ENCODE data around the gene MBNL2. TPM values are rescaled to one million over a fixed set of nuclear protein-coding genes. Genes with fewer than 3 reads are reported as not detected.

The MBNL2 gene
- total RNA-seq, 2 donors from 2014 or later: 28.2 to 61.8 TPM

GRCh38 chr13:97430296-97430695, 208.2 kb downstream of the MBNL2 start:
- H3K27ac ChIP-seq: no peak overlapping the region

DNA sequence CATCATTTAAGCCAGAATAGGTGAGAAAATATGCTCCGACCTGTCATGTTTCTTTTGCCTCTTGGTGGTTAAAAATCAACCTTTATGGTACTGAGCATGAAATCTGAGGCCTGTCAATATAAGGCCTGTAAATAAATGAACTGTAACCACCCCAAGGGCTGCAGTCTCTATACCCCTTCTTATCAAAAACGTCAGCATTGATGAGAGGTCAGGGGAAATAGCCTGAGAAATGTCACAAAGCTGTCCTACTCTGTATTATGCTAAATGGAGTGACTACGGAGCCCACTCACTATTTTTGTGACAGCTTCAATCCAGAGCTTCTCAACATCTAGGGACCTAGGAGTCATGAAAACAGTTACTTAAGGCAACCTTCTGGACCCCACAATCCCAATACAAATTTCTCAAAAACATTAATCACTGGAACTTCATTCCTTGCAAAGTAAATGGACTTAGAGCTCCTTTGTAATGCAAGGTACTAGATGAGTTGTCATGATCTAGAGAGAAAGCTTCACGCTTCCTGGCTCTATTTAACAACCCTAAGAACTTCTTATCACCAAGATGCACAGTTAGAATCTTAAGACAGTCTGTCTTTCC, 209.1 kb downstream of the MBNL2 start:
- H3K4me1 ChIP-seq: peaks cover 13% of the 10 kb centered on the region
- peak; percentile 23 for DNase-seq
- no peaks in the 10 kb centered on the region for H3K9me3 ChIP-seq
- no peak overlapping the region for H3K4me3 ChIP-seq
- no peaks in the 10 kb centered on the region for H3K27me3 ChIP-seq
- no peak for TF ChIP-seq CTCF (IDR thresholded peaks at IDR 0.05)
- no peaks in the 10 kb centered on the region for H3K36me3 ChIP-seq
- intact Hi-C loops (cut with DNase I): no loop called here
- peak overlapping the region in 1 of 2 donors; percentile 27 for H3K9ac ChIP-seq (ENCODE audit: low read depth in 2 of 2, low read length in 2 of 2)
- H3K27ac ChIP-seq: no peak overlapping the region

More at GRCh38 chr13:97430296-97430695, 208.2 kb downstream of the MBNL2 start:
- no peaks in the 10 kb centered on the region for H3K27me3 ChIP-seq
- no peak for DNase-seq
- no peaks in the 10 kb centered on the region for H3K36me3 ChIP-seq
- H3K9me3 ChIP-seq: no peaks in the 10 kb centered on the region
- H3K4me1 ChIP-seq: peaks cover 8% of the 10 kb centered on the region
- no peak for TF ChIP-seq CTCF (IDR thresholded peaks at IDR 0.05)
- H3K9ac ChIP-seq (ENCODE audit: low read depth in 2 of 2, low read length in 2 of 2): no peak overlapping the region
- intact Hi-C loops (cut with DNase I): no loop called here
- no peak overlapping the region for H3K4me3 ChIP-seq

- intact Hi-C loops (cut with DNase I): no loop called here
- no peaks in the 10 kb centered on the region for H3K9me3 ChIP-seq
These were observed 210.2 kb downstream of the MBNL2 start for GRCh38 chr13:97432232-97432916.

DNA sequence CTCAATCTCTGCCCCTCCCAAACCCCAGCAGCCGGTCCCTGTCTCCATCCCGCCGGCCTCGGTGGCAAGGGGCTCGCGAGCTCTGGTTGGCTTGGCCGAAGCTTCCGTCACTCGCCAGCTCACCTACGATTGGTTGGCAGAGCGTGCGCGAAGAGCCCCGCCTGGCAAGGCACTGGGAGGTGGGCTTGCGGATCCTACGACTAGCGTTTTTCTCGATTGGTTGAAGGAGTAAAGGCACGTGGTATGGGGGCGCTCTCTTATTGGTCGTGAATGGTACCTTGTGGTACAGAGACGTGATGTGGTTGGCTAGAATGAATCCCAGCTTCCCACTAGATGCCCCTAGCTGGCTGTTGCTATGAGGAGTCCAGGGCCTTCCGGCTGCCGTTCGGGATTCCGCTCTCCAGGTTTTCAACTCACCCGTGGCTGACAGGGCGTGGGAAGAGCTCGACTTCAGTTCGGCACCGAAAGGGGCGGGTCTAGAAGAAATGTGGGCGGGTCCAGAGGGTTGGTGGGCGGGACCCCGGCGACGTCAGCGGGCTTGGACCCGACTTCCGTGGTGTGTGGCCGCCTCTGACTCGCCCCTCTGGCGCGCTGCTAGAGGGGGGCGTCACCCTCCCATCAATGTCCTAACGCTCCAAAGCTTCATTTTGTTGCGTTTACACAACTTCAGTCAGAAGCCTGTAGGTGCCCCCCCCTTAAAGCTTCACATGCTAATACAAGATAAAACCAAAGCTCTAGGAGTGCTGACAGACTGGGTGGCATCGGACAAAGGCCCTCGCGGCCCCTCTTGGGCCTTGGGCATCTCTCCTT, 211.0 kb downstream of the MBNL2 start:
- H3K27me3 ChIP-seq: no peaks in the 10 kb centered on the region
- H3K9ac ChIP-seq (ENCODE audit: low read depth in 2 of 2, low read length in 2 of 2): peak overlapping the region; percentile 75 to 98
- DNase-seq: peak; percentile 99
- H3K9me3 ChIP-seq: no peaks in the 10 kb centered on the region
- peak overlapping the region; percentile 68 for H3K4me3 ChIP-seq
- TF ChIP-seq CTCF (IDR thresholded peaks at IDR 0.05): no peak
- H3K36me3 ChIP-seq: no peaks in the 10 kb centered on the region
- H3K4me1 ChIP-seq: peaks cover 13% of the 10 kb centered on the region
- peak overlapping the region; percentile 100 for H3K27ac ChIP-seq
- intact Hi-C loops (cut with DNase I): no loop called here

More at GRCh38 chr13:97432232-97432916, 210.2 kb downstream of the MBNL2 start:
- Histone ChIP-seq H3K27me3 (no peaks in the 10 kb centered on the region), H3K4me1 (peaks cover 13% of the 10 kb centered on the region), H3K27ac (peak overlapping the region; percentile 100), H3K9ac (ENCODE audit: low read depth in 2 of 2, low read length in 2 of 2) (peak overlapping the region; percentile 31 to 98), H3K36me3 (no peaks in the 10 kb centered on the region), H3K4me3 (peak overlapping the region; percentile 68)
- no peak for TF ChIP-seq CTCF (IDR thresholded peaks at IDR 0.05)
- no peak for DNase-seq

GRCh38 chr13:97433727-97434396, 211.7 kb downstream of the MBNL2 start, which contains the start of gene RAP2A:
Gene RAP2A (plus strand): TSS chr13:97434169. CDS start chr13:97434471, 302 bp downstream.
- peak; percentile 91 for DNase-seq
- Histone ChIP-seq H3K36me3 (no peaks in the 10 kb centered on the region), H3K27ac (peak within 1 kb of the TSS; percentile 100), H3K4me3 (peak within 1 kb of the TSS; percentile 82), H3K27me3 (no peaks in the 10 kb centered on the region), H3K9me3 (no peaks in the 10 kb centered on the region), H3K9ac (ENCODE audit: low read depth in 2 of 2, low read length in 2 of 2) (peak within 1 kb of the TSS; percentile 75 to 98), H3K4me1 (peaks cover 13% of the 10 kb centered on the region)
- intact Hi-C loops (cut with DNase I): no loop called here
- TF ChIP-seq CTCF (IDR thresholded peaks at IDR 0.05): no peak
